LNCAP (cell line): ENCODE measurements around the gene UBE2G2.

Source experiments
- CTCF ChIP-seq: fragments of 450-650 bp; IDR thresholded peaks from 2 replicates; pipeline ENCODE4 v1.5.1; 2017; ENCODE audit warnings: mild to moderate bottlenecking

UBE2G2 gene

DNA sequence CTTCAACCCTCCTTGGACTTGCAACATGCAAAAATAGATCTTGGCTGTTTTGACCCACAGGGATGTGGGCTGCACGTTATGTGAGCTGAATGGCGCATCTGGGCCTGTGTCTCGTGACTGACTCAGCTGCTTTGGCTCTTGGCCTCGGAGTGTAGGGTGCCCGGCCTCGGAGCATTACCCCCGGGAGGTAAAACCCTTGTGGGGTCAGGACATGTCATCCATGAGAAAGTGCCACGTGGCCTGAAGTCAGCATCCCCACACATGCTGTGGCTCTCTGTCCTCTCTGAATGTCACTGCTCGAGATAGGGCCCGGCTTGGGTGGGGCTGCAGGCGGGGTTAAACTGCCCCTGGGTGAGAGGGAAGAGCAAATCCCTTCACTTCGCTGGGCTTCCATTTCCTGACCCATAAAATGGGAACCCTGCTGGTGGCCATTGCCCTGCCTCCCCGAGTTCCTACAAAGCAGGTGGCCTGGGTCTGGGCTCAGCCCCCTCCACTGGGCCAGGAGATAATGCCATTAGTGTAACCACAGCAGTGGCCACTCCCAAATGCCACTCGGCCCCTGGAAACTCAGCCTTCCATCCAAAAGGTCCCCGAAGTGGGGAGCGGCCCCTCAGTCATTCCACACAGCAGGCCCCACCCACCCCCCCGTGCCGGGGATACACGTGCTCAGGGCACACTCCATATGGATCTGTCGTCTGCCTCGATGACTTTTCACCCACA, 67.4 kb downstream of the UBE2G2 start:
- no peak for TF ChIP-seq CTCF

DNA sequence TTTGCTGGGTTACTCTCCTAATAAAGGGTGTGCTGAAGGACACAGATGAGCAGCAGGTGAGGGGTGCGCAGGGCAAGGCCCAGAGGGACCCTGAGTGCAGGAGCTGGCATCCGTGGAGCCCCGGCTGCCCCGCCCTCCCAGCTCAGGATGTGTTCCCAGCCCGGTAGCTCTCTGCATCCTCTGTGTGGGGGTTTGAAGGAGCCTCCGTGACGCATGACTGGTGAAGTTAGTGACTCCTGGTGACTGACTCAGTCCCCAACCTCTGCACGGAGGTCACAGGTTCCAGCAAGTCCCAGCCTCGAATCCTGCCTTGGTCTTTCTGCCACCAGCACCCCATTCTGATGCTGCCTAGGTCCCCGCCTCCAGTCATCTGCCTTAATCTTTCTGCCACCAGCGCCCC, 68.7 kb downstream of the UBE2G2 start:
- TF ChIP-seq CTCF, result no peak

DNA sequence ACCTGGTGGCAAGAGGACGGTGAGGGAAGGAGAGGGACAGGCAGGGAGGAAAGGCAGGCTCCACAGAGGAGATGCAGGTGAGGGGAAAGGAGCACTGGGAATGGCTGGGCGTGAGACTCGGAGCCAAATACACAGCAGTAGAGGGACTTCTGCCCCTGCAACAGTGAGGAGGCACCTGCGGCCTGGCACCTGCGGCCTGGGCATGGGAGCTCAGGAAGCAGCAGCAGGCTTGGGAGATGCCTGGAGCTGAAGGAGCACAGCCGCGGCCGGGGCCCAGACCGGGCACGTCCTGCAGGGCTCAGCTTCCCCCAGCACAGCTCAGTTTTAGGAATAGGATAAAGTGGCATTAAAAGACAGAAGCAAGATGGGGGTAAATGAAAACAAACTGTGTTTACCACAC, 69.4 kb downstream of the UBE2G2 start:
- no peak for TF ChIP-seq CTCF

DNA sequence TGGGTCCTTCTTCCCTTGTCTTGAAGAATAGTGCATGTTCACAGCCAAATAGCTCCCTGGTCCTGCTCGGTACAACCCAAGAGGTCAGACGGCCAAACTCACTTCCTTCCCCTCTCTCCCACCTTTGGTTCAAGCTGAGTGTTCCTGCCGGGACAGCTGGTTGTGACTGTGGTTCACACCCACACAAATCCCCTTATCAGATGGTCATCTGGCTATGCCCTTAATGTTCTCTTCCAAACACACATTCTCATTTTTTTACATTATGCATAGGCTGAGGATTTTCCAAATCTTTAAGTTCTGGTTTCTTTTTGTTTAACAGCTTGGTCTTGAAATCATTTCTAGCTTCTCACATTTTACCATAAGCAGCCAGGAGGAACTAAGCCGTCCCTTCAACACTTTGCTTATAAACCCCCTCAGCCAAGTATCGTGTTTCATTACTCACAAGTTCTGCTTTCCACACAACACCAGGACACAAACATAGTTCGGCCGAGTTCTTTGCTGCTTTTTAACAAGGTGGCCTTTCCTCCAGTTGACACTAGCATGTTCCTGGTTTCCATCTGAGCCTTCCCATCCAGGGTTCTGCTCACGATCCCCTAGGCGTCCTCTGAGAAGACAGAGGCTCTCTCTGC, 70.6 kb downstream of the UBE2G2 start:
- no peak for TF ChIP-seq CTCF

DNA sequence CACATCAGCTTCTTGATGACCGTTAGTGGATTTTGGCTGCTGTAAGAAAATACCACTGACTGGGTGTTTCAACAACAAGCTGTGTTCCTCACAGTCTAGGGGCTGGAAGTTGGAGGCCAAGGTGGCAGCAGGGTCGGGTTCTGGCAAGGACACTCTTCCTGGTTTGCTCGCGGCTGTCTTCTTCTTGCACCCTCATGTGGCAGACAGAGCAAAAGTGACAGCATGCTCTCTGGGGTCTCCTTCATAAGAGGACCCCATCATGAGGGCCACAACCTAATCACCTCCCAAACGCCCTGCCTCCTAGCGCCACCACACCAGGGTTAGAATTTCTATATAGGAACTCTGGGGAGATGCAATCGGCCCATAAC, 71.6 kb downstream of the UBE2G2 start:
- TF ChIP-seq CTCF, result no peak

DNA sequence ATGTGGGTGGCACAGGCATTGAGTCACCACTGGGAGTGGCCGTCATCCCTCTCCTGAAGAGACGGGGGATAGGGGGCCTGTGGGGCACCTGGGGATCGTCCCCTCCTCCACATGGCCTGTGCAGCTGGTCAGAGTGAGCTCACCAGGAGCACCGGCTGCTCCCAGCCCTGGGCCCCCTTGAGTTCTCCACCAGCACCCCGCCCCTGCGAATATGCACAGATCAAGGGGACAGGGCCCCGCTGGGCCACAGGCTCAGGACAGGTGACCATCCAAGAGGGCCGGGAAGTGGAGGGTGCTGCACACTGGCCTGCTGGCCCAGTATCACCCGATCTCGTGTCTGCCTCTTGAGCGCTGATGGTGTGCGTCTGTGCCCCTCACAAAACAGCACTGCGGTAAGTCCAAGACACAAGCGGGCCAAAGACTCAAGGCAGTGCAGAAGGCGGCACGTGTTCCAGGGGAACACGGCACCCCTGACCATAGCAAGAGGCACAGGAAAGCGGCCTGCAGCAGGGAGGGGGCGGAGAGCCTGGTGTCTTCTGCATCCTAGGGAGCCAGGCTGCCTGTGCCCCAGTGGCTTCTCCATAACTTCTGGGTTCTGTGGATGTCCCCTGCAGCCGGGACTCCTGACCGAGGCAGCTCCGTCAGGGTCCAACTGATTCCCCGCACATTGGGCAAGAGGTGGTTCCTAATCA, 72.1 kb downstream of the UBE2G2 start:
- no peak for TF ChIP-seq CTCF

DNA sequence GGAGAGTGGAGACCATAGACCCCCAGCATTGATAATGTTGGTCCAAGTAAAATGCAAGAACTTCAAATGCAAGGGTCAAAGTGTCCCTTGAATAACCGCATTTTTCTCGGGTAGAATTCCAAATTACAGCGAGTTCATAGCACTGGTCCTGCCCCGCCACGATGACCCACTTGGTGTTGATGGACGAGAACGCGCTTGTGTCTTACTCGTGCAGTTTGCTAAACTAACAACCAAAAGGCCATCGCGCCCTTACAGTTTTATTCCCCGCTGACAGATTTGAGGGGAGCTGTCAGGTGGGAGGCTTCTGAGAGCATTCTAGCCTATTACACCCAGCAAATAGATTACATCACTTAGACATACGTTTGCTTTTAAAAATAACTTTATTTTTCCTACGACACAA, 72.9 kb downstream of the UBE2G2 start:
- TF ChIP-seq CTCF, result no peak
